Urothelium cell line (cell line): ENCODE results near the gene ZIK1.

Source experiments
- DNase-seq: peaks from one replicate; pipeline ENCODE4 v3.0.0; 2011; ENCODE audit warnings: low spot score, mixed read lengths
- FAIRE-seq: peaks from 2 replicates; lab custom pipeline; 2011; peaks lifted over from hg19 to GRCh38; lab: Jason Lieb, UNC

ZIK1 gene

DNA sequence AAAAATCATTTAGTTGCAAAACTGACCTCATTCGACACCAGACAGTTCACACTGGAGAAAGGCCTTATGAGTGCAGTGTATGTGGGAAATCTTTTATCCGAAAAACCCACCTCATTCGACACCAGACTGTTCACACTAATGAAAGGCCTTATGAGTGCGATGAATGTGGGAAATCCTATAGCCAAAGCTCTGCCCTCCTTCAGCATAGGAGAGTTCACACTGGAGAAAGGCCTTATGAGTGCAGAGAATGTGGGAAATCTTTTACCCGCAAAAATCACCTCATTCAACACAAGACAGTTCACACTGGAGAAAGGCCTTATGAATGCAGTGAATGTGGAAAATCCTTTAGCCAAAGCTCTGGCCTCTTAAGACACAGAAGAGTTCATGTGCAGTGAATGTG, 23.0 kb downstream of the ZIK1 start:
- FAIRE-seq (no peak), DNase-seq (no peak)

DNA sequence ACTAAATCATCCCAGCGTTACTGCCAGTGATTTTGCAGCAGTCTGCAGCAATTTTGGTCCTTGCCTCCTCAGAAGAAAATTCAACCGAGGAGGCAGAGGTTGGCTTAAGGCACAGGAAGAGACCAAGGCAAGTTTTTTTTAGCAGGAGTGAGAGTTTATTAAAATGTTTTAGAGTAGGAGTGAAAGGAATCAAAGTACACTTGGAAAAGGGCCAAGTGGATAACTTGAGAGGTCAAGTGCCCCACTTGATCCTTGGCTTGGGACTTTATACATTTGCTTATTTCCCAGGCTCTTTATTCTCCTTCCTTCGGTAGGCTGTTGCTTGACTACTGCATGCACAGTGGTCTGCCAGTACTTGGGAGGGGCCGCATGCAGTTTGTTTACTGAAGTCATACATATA, 27.2 kb downstream of the ZIK1 start:
- no peak for DNase-seq
- FAIRE-seq, result no peak

DNA sequence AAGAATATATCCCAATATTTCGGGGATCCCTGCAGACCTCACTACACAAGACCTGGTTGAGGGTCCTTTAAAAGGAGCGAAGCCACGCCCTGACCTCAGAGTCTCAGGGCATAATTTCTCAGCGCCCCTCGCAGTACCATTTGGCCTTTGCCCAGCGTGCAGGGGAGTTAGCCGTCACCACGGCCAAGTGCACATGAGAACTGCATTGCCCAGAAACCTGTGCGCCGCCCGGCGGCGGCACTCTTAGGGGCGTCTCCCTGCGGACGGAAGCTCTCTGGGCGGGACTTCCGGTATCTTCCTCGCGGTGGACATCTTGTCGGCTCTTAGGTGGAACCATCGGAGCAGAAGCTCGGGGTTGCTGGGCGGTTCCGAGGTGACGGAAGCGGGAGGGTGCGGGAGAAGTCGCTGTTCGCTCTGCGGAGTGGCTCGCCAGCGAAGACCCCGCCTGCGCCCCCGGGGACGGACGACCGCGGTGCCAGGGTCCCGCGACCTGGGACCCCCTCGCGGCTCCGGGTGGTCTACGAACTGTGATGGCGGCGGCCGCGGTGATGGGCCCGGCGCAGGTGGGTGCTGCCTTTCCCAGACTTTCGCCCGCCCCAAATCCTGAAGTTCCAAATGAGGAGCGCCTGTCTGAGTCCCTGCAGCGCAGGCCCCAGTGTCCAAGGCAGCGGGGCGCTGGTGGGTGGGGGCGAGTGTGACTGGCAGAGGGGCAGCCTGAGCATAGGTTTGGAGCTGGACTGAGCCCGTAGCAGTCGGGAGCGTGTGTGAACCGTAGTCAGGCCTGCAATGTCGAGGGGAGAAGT, 30.2 kb downstream of the ZIK1 start, which contains the start of gene ZNF134:
Gene ZNF134 (plus strand): TSS at position 302 of the 803 bp plus-strand sequence. CDS start 5,227 bp downstream, outside the sequence.
- DNase-seq (peak; percentile 94), FAIRE-seq (no peak)

DNA sequence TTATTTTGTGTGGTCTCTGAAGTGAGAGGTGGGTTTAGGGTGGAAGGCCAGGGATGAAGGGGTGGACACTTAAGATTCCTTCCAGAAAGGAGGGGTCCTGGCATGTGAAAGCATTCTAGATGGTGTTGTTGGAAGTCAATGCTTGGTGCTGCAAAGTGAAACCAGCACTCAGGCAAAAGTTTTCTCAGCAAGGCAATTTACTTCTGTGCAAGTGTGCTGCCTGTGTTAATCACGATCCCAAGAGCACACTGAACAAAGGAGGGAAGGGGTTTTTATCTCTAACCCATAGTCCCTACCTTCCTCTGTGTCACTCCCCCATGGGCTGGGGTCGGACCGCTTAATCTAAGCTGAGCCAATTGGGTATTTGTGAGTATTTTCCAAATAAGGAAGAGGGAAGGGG, 31.4 kb downstream of the ZIK1 start:
- no peak for FAIRE-seq
- no peak for DNase-seq

DNA sequence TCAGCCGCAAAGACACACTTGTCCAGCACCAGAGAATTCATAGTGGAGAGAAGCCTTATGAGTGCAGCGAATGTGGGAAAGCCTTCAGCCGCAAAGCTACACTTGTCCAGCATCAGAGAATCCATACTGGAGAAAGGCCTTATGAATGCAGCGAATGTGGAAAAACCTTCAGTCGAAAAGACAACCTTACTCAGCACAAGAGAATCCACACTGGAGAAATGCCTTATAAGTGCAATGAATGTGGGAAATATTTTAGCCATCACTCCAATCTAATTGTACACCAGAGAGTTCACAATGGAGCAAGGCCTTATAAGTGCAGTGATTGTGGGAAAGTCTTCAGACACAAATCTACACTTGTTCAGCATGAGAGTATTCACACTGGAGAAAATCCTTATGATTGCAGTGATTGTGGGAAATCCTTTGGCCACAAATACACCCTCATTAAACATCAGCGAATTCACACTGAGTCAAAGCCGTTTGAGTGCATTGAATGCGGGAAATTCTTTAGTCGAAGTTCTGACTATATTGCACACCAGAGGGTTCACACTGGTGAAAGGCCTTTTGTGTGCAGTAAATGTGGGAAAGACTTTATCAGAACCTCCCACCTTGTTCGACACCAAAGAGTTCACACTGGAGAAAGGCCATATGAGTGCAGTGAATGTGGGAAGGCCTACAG, 36.9 kb downstream of the ZIK1 start:
- FAIRE-seq (no peak), DNase-seq (no peak)

DNA sequence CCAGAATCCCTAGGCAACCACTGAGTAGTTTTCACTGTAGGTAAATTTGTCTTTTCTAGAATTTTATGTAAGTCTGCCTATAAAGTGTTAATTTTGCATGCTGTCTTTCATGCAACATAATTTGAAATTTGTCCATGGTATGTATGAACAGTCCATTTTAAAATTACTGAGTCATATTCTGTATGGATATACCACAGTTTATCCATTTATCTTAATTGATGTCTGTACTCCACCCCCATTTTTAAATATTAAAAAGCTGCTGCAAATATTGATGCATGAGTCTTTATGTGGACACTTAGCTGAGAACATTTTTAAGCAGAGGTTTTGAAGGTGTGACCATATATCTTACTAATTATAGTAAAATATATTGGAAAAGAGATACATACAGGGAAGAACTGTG, 39.1 kb downstream of the ZIK1 start:
- no peak for DNase-seq
- FAIRE-seq, result no peak

DNA sequence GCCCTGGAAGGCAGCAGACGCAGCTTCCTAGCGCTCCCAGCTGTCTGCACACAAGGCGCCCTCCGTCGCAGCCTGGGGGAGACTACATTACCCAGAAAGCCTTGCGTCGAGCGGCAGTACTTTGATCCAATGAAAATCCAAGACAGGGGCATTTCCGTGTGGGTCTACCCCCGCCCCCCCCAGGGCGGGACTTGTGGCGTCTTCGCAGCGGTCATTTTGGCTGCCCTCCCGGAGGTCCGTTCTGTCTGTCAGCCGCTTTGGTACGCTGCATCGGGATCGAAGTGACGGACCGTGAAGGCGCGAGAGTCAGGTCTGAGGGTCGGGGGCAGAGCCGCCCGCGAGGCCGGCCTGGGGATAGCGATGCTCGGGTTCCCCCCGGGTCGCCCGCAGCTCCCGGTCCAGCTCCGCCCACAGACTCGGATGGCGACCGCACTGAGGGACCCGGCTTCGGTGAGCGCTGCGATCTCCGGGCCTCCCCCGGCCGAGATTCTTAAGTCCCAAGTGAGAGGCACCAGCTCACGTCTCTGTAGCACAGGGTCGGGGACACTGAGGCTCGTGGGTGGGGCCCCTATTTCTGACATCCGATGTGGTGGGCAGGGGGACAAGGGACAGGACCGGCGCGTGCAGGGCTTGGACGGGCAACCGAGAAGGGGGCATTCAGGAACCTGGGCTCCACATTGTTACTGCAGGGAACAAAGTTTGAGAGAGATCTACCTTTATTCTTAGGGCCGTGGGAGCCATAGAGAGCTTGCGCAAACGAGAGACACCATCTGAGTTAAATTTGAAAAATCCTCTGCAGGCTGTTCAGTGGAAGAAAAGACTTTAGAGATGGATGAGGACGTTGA, 49.3 kb downstream of the ZIK1 start, which contains the start of gene ZNF211:
Gene ZNF211 (plus strand): TSS at position 182 of the 845 bp plus-strand sequence. CDS start 179 bp downstream, at position 361.
- DNase-seq (peak; percentile 94), FAIRE-seq (peak; percentile 44)

DNA sequence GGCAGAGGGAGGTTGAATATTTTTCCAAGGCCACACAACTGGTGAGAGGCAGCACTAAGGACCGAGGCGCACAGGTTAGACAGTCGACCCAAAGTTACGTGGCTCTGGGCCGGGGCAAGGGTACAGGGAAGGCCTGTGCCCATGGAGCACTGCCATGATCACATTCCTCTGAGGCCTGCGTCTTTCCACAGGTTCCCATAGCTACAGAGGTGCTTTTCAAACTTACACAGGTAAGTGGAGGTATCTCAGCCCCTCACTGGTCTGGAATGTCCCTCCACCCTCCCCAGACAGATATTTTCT, 49.8 kb downstream of the ZIK1 start:
- FAIRE-seq, result no peak
- no peak for DNase-seq

DNA sequence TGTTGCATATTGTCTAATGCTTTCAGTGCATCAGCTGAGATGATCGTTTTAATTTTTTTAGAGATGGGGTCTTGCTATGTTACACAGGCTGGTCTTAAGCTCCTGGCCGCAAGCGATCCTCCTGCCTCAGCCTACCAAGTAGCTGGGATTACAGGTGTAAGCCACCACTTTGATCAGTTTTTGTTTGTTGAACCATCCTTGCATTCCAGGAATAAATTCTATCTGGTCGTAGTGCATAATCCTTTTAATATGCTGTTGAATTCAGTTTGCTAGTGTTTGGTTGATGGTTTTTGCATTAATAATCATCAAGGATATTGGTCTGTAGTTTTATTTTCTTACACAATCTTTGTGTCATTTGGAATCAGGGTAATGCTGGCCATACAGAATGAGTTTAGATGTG, 53.4 kb downstream of the ZIK1 start:
- FAIRE-seq, result no peak

DNA sequence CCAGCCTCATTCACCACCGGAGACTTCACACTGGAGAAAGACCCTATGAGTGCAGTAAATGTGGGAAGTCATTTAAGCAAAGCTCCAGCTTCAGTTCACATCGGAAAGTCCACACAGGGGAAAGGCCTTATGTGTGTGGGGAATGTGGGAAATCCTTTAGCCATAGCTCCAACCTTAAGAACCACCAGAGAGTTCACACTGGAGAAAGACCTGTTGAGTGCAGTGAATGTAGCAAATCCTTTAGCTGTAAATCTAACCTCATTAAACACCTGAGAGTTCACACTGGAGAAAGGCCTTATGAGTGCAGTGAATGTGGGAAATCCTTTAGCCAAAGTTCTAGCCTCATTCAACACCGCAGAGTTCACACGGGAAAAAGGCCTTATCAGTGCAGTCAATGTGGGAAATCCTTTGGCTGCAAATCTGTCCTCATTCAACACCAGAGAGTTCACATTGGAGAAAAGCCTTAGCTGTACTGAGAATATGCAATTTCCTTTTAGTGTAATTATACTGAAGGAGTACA, 57.8 kb downstream of the ZIK1 start:
- FAIRE-seq (no peak), DNase-seq (no peak)

More for the DNA sequence above, 53.4 kb downstream of the ZIK1 start:
- no peak for DNase-seq

DNA sequence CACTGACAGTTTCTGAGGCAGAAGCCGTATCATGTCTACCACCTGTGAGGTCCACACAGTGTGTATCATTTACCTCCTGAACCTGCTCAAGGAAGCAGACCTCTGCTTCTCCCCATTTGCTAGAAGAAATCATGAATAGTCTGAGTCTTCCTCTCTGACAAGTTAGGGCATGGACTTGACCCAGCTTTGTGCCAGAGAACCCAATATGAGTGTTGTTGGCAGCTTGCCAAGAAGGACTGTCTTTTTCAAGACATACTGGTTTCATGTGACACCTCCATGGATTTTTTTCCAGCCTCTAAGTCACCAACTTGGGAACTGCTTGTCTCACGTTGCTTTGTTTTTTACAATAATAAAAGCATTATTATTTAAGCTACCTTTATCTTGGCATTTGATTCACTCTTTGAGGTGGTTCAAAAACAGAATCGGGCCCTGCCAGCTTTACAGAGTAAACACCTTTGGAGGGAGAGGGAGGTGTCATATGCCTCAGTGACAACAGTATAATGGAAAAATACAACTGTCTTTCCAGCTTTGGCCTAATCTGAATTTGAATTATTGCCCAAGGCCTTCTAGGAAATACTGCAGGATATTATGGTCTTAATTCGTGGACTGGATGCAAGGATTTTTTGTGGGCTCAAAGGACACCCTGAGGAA, 58.6 kb downstream of the ZIK1 start:
- FAIRE-seq, result no peak

More for the DNA sequence above, 58.6 kb downstream of the ZIK1 start:
- DNase-seq, result no peak
